ELR (cell line): ENCODE data around the gene REV3L.
"Not testable (repeated sequence)": the region's sequence is repeated elsewhere in the genome, so short reads cannot be mapped to it uniquely, and the experiment has no call there.

Source experiments
- DNase-seq: peaks from one replicate; pipeline ENCODE4 v3.0.0-alpha.2; 2015; ENCODE audit warnings: low read depth

REV3L gene

GRCh38 chr6:111377558-111378120 lies 105.4 kb downstream of the REV3L start:
- DNase-seq = peak; percentile 17

GRCh38 chr6:111367393-111368088 lies 115.5 kb downstream of the REV3L start:
- no peak for DNase-seq

- peak; percentile 71 for DNase-seq
These were observed 121.4 kb downstream of the REV3L start for GRCh38 chr6:111361648-111362047.

- DNase-seq = peak; percentile 57
These were observed 124.6 kb downstream of the REV3L start for GRCh38 chr6:111358454-111358853.

- DNase-seq = no peak
These were observed 125.3 kb downstream of the REV3L start for GRCh38 chr6:111357705-111358104.

GRCh38 chr6:111356551-111356950 lies 126.5 kb downstream of the REV3L start:
- DNase-seq = no peak

- no peak for DNase-seq
These were observed 128.1 kb downstream of the REV3L start for GRCh38 chr6:111354758-111355555.

GRCh38 chr6:111353912-111354462 lies 129.0 kb downstream of the REV3L start:
- DNase-seq = no peak

GRCh38 chr6:111347589-111347988 lies 135.4 kb downstream of the REV3L start:
- DNase-seq = no peak

- DNase-seq = peak; percentile 17
These were observed 140.1 kb downstream of the REV3L start for GRCh38 chr6:111342913-111343312.

GRCh38 chr6:111339294-111339693 lies 143.7 kb downstream of the REV3L start:
- no peak for DNase-seq

- DNase-seq = no peak
These were observed 144.2 kb downstream of the REV3L start for GRCh38 chr6:111338843-111339242.

- no peak for DNase-seq
These were observed 145.2 kb downstream of the REV3L start for GRCh38 chr6:111337829-111338236.

GRCh38 chr6:111329882-111330633 lies 153.0 kb downstream of the REV3L start:
- DNase-seq = no peak

GRCh38 chr6:111326563-111326962 lies 156.5 kb downstream of the REV3L start:
- no peak for DNase-seq

GRCh38 chr6:111322145-111322544 lies 160.9 kb downstream of the REV3L start:
- DNase-seq = no peak

GRCh38 chr6:111307950-111308349 lies 175.1 kb downstream of the REV3L start:
- not testable (repeated sequence) for DNase-seq

- no peak for DNase-seq
These were observed 175.7 kb downstream of the REV3L start for GRCh38 chr6:111307275-111307858.

- no peak for DNase-seq
These were observed 176.7 kb downstream of the REV3L start for GRCh38 chr6:111306104-111306888.

GRCh38 chr6:111301946-111302345 lies 181.1 kb downstream of the REV3L start:
- no peak for DNase-seq
